ENCODE data around the gene ATRN. TPM values are rescaled to one million over a fixed set of nuclear protein-coding genes. Genes with fewer than 3 reads are reported as not detected.

ATRN gene
- total RNA-seq, 1 donor from 2014 or later, result 50.2 TPM

- Mint-ChIP-seq H3K27me3 (ENCODE audit: unreplicated experiment) (no peaks in the 10 kb centered on the region), H3K27ac (ENCODE audit: unreplicated experiment) (no peak overlapping the region), H3K36me3 (ENCODE audit: unreplicated experiment) (peaks cover 24% of the 10 kb centered on the region), H3K4me3 (ENCODE audit: unreplicated experiment) (no peak overlapping the region), H3K4me1 (ENCODE audit: unreplicated experiment) (no peaks in the 10 kb centered on the region), H3K9me3 (ENCODE audit: unreplicated experiment) (no peaks in the 10 kb centered on the region)
- no peak for TF ChIP-seq CTCF (IDR thresholded peaks at IDR 0.05)
- no peak for DNase-seq (ENCODE audit: extremely low spot score, unreplicated experiment)
Observed at GRCh38 chr20:3630429-3630828, 159.6 kb downstream of the ATRN start.

- H3K4me3 Mint-ChIP-seq (ENCODE audit: unreplicated experiment), result no peak overlapping the region
- no peak for DNase-seq (ENCODE audit: extremely low spot score, unreplicated experiment)
- no peaks in the 10 kb centered on the region for H3K9me3 Mint-ChIP-seq (ENCODE audit: unreplicated experiment)
- no peaks in the 10 kb centered on the region for H3K27me3 Mint-ChIP-seq (ENCODE audit: unreplicated experiment)
- H3K36me3 Mint-ChIP-seq (ENCODE audit: unreplicated experiment), result peaks cover 24% of the 10 kb centered on the region
- no peak overlapping the region for H3K27ac Mint-ChIP-seq (ENCODE audit: unreplicated experiment)
- H3K4me1 Mint-ChIP-seq (ENCODE audit: unreplicated experiment), result no peaks in the 10 kb centered on the region
- TF ChIP-seq CTCF (IDR thresholded peaks at IDR 0.05), result no peak
Observed at GRCh38 chr20:3631534-3631933, 160.7 kb downstream of the ATRN start.

- no peak overlapping the region for H3K27ac Mint-ChIP-seq (ENCODE audit: unreplicated experiment)
- H3K4me3 Mint-ChIP-seq (ENCODE audit: unreplicated experiment), result no peak overlapping the region
- no peaks in the 10 kb centered on the region for H3K27me3 Mint-ChIP-seq (ENCODE audit: unreplicated experiment)
- H3K4me1 Mint-ChIP-seq (ENCODE audit: unreplicated experiment), result no peaks in the 10 kb centered on the region
- no peaks in the 10 kb centered on the region for H3K9me3 Mint-ChIP-seq (ENCODE audit: unreplicated experiment)
- H3K36me3 Mint-ChIP-seq (ENCODE audit: unreplicated experiment), result peaks cover 19% of the 10 kb centered on the region
- no peak for TF ChIP-seq CTCF (IDR thresholded peaks at IDR 0.05)
- no peak for DNase-seq (ENCODE audit: extremely low spot score, unreplicated experiment)
Observed at GRCh38 chr20:3632311-3633004, 161.6 kb downstream of the ATRN start.

- H3K36me3 Mint-ChIP-seq (ENCODE audit: unreplicated experiment), result peaks cover 15% of the 10 kb centered on the region
- H3K27me3 Mint-ChIP-seq (ENCODE audit: unreplicated experiment), result no peaks in the 10 kb centered on the region
- no peaks in the 10 kb centered on the region for H3K9me3 Mint-ChIP-seq (ENCODE audit: unreplicated experiment)
- H3K4me3 Mint-ChIP-seq (ENCODE audit: unreplicated experiment), result no peak overlapping the region
- no peaks in the 10 kb centered on the region for H3K4me1 Mint-ChIP-seq (ENCODE audit: unreplicated experiment)
- no peak overlapping the region for H3K27ac Mint-ChIP-seq (ENCODE audit: unreplicated experiment)
- no peak for DNase-seq (ENCODE audit: extremely low spot score, unreplicated experiment)
- no peak for TF ChIP-seq CTCF (IDR thresholded peaks at IDR 0.05)
Observed at GRCh38 chr20:3633913-3634478, 163.2 kb downstream of the ATRN start.

- H3K36me3 Mint-ChIP-seq (ENCODE audit: unreplicated experiment), result peaks cover 20% of the 10 kb centered on the region
- DNase-seq (ENCODE audit: extremely low spot score, unreplicated experiment), result no peak
- H3K27me3 Mint-ChIP-seq (ENCODE audit: unreplicated experiment), result no peaks in the 10 kb centered on the region
- H3K27ac Mint-ChIP-seq (ENCODE audit: unreplicated experiment), result no peak overlapping the region
- no peaks in the 10 kb centered on the region for H3K4me1 Mint-ChIP-seq (ENCODE audit: unreplicated experiment)
- no peak overlapping the region for H3K4me3 Mint-ChIP-seq (ENCODE audit: unreplicated experiment)
- no peaks in the 10 kb centered on the region for H3K9me3 Mint-ChIP-seq (ENCODE audit: unreplicated experiment)
- no peak for TF ChIP-seq CTCF (IDR thresholded peaks at IDR 0.05)
Observed at GRCh38 chr20:3635346-3635745, 164.5 kb downstream of the ATRN start.

All from osteocyte (in vitro differentiated cells).